Measurements from ENCODE around the gene POLR2J.

DNA sequence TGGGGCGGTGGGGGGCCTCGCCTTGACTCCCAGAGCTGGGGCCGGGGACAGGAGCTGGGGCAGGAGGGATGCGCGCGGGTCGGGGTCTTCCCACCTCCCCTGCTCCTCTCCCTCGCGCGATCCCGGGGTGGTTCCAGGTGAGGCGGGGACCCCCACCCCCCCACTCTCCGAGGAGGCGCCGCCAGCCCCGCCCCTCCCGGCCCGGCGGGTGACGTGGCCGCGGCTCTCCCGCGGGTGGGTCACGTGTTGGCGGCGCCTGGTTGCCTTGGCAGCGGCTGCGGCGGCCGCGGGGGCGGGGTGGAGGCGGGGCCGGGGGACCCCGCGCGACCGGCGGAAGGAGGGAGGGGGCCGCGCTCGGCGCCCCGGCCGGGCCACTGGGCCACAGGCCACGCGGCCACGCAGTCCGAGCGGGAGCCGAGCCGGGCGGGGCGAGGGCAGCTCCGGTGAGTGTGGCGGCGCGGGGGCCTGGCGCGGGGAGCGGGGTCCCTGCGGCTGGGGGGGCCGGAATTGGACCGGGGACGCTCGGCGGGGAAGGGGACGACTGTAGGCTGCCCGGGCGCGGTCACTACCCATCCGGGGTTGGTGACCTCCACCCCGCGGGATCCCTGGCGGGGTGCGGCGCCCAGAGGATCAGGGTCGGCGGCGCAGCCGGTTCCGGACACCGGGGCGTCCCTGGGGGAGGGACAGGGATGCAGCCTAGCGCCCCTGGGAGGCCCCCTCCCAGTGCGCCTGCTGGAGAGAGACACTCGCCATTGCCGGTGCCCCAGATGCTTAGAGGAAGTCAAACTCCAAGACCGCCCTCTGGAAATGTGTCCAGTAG, 45.3 kb downstream of the POLR2J start, which contains the start of gene ORAI2:
- TF ChIP-seq, protein P1, sequence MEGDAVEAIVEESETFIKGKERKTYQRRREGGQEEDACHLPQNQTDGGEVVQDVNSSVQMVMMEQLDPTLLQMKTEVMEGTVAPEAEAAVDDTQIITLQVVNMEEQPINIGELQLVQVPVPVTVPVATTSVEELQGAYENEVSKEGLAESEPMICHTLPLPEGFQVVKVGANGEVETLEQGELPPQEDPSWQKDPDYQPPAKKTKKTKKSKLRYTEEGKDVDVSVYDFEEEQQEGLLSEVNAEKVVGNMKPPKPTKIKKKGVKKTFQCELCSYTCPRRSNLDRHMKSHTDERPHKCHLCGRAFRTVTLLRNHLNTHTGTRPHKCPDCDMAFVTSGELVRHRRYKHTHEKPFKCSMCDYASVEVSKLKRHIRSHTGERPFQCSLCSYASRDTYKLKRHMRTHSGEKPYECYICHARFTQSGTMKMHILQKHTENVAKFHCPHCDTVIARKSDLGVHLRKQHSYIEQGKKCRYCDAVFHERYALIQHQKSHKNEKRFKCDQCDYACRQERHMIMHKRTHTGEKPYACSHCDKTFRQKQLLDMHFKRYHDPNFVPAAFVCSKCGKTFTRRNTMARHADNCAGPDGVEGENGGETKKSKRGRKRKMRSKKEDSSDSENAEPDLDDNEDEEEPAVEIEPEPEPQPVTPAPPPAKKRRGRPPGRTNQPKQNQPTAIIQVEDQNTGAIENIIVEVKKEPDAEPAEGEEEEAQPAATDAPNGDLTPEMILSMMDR (conservative IDR thresholded peaks at IDR 0.05): no peak
- TF ChIP-seq EZH2 (IDR thresholded peaks at IDR 0.05; ENCODE audit: low read depth): no peak
